Endothelial cell of hepatic sinusoid (primary cell): ENCODE data around the gene USH2A.

Experiments used
- in situ Hi-C: cut with HindIII; loops from 2 replicates; pipeline ENCODE4 v1.10.0; 2017; ENCODE audit warnings: low sequenced_read_pairs

The USH2A gene, protein sequence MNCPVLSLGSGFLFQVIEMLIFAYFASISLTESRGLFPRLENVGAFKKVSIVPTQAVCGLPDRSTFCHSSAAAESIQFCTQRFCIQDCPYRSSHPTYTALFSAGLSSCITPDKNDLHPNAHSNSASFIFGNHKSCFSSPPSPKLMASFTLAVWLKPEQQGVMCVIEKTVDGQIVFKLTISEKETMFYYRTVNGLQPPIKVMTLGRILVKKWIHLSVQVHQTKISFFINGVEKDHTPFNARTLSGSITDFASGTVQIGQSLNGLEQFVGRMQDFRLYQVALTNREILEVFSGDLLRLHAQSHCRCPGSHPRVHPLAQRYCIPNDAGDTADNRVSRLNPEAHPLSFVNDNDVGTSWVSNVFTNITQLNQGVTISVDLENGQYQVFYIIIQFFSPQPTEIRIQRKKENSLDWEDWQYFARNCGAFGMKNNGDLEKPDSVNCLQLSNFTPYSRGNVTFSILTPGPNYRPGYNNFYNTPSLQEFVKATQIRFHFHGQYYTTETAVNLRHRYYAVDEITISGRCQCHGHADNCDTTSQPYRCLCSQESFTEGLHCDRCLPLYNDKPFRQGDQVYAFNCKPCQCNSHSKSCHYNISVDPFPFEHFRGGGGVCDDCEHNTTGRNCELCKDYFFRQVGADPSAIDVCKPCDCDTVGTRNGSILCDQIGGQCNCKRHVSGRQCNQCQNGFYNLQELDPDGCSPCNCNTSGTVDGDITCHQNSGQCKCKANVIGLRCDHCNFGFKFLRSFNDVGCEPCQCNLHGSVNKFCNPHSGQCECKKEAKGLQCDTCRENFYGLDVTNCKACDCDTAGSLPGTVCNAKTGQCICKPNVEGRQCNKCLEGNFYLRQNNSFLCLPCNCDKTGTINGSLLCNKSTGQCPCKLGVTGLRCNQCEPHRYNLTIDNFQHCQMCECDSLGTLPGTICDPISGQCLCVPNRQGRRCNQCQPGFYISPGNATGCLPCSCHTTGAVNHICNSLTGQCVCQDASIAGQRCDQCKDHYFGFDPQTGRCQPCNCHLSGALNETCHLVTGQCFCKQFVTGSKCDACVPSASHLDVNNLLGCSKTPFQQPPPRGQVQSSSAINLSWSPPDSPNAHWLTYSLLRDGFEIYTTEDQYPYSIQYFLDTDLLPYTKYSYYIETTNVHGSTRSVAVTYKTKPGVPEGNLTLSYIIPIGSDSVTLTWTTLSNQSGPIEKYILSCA (N-terminal part only)

DNA sequence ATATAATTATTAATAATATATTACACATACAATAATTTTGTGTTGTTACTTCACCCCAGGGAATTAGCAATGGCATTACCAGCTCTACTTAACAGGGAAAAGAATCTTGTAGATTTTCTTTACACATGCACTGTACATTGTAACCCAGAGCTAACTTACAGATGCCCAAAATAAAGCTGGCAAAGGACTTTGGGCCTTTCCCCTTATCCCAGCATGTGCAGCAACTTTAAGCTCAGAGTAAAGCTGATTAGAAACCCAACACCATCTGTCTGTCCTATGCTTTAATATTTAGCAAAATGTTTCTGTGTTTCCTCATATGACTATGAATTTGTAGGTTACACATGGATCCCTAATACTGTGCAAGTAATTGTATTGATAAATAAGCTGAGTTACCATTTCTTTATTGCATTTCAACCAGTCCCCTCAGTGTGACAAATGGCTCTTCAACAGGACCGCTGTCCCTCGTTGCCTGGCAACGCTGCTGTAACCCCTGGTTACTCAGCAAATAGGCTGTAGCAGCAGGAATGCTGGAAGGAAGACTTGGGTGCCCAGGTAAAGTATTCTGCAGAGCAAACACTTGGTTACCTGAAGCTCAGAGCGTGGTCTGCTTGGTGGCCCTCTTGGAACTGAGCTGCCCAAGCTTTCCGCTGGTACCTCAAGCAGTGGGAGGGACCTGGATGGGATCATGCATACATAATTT is at the start of gene USH2A:
Gene USH2A, minus strand, starts transcription at position 628 of the 700 bp plus-strand sequence. CDS start 1,112 bp downstream, outside the sequence.
- in situ Hi-C loops = no loop called here

DNA sequence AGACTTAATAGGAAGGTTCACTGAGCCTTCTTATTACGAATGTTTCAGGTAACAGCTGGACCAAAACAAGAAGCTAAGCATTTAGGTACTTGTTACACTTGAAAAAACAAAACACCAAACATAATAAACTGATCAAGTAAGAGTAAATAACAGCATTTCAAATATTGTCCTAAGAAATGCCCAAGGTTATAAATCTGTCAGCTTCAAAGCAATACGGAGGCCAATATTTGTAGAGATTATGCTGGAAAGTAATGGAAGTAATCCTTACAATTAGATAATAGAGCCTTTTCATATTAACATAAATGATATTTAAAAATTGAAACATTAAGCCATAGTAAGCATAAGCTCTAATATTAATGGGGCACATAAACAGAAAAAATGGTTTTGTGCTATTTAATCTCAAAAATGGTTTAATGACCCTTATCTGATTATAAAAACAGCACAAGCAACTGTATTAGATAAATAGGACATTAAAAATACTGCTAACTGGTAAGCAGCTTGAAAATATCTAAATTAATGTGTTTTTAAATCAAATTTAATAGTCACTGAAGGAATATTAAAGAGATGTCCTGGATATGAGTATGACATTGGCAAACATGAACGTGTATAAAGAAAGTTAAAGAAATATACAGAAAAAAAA is 43.0 kb upstream of the USH2A start:
- in situ Hi-C loops = no loop called here

DNA sequence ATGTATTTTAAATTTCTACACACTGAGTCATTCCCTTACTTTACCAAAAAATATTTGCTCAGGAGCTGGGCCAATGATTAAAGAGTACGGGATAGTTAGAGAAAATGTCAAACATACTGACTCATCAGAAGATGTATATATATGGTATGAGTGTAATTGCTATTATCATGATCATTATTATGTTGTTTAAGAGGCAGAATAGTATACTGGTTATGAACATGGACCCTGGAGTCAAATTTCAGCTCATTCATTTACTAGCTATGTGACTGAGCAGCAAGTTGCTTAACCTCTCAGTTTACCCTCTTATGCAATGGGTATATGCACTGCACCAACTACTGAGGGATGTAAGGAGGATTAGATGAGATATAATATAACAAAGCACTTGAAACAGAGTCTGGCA is 41.2 kb upstream of the USH2A start:
- in situ Hi-C loops = no loop called here

DNA sequence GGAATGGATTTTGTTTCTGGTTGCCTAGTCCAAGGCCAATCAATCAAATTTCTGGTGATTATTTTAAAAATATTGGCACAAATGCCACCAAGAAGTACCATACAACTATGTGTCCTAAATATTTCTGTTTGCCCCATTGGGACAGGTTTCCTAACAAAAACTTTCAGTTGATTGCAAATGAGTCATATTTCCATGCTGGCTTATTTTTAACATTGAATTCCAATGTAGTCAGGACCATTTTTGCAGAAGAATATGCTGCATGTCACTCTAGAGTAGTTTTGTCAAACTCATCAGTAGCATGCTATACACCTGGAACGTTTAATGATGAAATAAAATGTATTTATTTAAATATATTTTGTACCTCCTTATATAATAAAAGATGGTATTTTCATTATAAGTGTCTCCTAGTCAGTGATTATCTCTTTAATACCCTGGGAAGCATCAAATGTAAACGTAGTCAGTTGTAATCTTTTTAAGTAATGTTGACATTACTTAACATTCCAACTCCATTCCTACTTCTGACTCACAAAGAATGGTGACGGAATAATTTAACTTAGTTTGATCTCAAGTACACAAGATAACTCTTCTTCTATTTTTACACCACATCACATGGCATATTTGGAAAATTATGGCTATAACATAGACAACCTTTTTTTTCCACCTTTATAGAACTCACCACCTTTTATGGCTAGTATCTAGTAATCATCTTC is 39.0 kb upstream of the USH2A start:
- in situ Hi-C loops = no loop called here

DNA sequence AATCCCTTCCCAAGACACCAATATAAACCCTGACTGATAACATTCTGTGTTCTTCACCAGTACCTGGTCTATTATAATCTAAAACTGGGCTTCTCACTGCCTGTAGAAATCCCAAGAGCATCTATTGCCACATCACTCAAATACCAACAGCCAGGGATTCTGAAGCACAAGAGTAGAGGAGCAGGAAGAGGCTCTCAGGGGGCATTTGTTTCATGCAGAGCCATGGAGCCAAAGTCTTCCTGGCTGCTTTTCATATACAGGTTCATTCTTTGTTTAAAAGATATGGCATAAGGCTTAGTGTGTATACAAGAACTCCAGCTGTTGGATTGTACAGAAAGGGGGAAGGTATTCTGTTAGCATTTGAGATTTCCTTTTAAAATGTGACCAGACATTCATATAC is 38.2 kb upstream of the USH2A start:
- in situ Hi-C loops = no loop called here

DNA sequence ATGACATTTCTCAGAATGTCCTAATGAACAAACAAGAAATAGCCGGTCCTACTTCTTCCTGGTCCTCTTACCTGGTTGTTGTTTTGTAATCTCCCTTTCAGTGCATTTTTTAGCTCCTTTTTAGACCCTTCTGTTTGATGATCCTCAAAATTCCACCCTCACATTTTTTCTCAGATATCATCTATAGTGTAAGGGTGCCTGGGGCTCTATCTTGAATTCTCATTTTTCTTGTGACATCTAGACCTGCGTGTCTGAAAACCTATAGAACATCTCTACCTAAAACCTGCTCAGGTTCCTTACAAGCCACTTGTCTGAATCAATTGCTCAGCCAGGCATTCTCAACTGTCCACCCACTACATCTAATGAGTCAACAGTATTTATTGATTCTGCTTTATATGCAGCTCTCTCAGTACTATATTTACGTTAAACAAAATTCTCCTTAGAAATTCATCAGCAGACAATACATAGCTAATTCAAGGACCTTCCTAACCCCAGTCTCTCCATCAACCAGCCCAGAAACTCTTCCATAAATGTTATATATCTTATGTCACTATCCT is 36.5 kb upstream of the USH2A start:
- in situ Hi-C loops = no loop called here

DNA sequence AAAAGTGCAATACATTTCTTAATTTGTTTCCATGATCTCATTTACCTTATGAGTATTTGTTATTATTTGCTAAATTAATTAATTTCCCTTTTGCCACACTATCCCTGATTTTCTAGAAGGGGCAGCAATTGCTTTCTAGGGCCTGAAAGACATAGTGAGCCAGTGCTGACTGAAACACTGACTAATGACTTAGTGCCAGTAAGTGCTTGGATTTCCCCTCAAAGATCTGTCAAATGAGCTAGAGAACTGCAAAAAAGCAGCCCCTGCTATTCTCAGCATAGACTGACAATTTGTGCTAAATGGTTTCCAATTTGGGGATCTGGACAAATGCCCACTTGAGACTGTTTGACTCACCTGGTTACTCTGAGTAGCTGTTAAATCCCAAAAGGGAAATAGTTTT is 35.6 kb upstream of the USH2A start:
- in situ Hi-C loops = no loop called here

DNA sequence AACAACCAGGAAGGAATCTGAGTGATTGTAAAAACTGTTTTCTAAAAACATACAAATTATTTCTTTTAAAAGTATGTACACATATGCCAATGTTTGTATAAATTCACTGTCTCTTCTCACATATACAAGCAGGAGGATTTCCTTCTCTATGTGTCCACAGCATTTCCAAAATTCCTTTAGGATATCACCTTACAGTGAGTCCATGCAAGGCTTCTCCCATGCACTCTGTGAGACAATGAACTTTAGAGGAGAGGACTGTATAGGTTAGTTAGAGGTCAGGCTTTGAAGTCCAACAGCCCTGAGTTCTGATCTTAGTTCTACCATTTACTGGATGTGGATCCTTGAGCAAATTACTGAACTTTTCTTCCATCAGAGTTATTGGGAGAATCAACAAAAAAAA is 34.1 kb upstream of the USH2A start:
- in situ Hi-C loops = no loop called here

DNA sequence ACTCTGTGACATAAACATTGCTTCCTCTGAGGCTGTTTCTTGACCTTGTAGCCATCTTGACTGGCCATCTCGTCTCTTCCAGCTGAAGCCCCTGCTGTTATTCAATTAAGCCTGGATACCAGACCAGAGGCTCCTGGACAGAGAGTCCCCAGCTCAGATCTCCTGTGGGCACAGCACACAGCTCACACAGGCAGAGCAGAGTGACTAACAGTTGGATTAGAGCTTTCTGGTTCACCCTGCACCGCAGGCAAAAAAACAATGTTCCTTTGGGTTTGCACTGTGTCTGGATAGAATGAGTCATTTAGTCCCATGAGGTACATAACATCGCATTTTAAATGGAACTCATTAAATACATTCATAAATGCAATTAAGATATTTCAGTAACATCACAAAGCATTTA is 33.4 kb upstream of the USH2A start:
- in situ Hi-C loops = no loop called here

DNA sequence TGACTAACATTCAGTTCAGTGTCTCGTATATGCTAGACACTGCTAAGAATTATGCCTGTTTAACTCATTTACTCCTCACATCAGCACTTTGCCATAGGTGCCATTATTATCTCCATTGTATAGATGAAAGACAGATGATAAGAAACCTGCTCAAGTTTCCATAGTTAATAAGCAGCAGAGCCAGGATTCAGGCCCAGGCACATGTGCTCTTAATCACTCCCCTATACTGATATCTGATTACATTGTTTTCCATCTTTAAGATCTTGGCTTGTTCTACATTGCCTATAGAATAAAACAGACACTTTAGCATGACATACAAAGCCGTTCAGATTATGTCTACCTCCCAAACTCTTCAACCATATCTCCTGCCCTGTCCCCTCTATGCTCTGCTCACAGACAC is 30.5 kb upstream of the USH2A start:
- in situ Hi-C loops = no loop called here

DNA sequence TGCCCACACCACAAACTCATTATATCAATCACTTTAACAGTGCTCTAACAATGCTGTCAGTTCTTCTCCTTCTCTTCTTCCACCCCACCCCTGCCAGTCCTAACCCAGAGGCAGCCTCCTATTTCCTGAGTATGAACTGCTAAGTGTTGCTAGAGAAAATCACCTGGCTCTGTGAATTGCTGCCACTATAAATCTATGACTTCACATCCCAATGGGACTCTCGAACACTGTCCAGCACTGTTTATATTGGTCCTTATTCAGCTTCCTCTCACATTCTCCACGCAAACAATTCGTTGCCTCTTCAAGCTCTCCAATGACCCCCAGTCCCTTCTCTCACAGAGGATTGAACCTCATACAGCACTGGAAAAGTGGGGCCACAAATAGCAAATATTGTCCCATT is 27.0 kb upstream of the USH2A start:
- in situ Hi-C loops = no loop called here

DNA sequence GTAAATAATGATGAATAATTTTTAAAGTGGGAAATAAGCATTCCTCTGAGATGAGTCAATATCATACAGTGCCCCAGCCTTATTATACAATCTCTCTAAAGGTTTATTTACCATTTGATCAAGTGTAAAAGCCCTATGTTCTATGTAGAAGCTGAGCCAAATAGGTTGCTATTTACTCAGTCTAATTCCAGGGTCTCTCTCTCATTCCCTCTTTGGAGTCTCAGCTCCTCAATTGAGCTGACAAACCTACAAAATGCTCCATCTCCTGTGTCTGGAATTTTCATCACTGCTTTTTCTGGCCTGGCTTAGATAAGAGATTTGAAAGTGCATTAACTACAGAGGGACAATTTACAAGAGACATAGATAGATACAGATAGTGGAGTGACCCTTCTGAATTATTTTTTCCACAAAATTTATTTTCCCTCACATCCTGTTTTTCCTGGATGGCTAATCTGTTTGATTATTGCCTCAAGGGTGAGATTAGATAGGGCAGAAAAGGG is 24.8 kb upstream of the USH2A start:
- in situ Hi-C loops = no loop called here

DNA sequence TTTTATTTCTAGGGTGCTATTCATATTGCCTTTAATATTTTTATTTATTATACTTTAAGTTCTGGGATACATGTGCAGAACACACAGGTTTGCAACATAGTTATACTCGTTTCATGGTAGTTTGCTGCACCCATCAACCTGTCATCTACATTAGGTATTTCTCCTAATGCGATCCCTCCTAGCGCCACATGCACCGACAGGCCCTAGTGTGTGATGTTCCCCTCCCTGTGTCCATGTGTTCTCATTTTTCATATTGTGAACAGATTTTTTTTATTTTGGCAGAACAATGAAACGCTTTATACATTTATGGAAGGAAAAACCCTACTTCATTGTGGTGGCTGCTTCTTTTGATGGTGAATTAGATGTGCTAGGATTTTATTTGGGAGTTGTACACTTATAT is 14.4 kb upstream of the USH2A start:
- in situ Hi-C loops = no loop called here

DNA sequence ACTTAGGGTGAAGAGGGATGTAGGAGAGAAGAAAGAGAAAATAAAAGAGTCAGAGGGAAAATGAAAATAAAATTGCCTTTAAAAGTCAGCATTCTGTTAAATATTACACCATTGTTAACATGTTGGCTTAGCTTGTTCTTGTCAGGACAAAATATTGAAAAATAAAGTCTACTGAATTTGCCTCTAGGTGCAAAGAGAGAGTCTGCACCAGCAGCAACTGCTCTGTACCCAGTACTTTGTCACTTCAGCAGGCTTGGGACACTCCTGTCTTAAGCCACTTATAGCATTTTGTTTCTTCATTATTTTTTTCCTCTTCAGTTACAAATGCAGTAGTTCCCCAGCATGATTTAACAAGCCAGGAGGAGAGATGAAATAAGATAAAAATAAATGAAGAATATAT is 11.0 kb upstream of the USH2A start:
- in situ Hi-C loops = no loop called here

DNA sequence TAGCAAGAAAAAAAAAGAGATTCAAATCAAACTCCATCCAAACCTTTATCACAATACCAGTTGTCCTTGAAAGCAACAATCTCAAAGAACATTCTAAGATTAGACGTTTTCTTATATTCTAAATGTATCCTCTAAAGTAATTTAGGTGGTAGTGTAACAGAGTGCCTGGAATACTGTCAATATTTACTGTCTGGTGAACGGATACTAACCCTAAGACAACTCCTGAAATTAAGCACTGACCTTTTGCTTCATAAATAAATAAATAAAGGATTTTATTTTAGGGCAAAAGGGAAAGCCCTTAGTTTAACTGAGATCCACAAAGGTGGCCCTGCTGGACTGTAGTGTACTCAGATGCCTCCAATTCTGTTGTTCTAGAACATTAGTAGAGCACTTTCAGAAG is 9.9 kb upstream of the USH2A start:
- in situ Hi-C loops = no loop called here

DNA sequence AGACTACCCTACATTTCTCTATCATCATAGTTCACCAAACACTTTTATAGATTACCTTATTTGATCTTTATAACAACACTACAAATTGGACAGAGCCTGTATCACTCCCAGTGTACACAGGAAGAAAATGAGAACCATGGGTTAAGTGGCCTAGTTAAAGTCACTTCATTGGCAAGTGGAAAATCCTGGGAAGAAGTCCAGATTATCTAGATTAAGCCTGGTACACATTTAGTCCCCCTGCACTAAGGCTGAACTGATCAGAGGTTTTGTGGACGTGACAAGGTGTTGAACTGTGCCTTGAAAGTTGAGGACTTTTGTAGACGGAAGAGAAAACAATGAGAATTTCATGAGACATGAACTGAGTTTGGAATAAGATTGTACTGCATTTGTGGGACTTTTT is 7.5 kb upstream of the USH2A start:
- in situ Hi-C loops = no loop called here

DNA sequence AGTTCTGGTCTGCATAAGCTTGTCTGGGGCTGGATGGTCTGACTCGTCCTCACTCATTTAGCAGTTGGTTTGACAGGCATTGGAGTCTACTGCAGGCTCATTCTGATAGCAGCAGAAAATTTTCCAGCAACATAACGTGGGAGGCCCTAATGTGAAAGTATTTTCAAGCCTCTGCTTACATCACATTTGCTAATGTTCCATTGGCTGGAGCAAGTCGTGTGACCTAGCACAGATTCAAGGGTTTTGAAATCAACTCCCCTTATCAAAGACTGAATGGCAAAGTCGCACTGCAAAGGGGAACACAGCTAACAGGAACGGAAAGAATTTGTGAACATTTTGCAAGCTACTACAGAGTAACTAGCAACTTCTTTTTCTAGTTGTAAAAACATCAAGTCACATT is 2.3 kb upstream of the USH2A start:
- in situ Hi-C loops = no loop called here

DNA sequence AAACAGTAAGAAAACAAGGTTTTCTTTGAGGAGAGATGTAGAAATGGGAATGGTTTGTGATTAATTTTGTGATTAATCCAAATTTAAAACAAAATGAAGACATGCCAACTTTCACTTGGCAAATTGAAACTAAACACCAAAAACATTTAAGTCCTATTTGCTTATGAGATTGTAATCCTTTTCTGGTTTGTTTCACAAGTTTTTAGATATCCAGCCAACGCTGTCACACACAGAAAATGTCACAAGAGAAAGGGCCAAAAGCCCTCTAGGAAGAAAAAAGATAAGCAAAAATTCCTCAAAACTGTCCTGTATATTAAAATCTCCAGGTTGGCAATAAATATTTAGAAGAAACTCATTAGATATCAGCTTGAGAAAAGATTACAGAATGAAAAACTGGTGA is 2.5 kb downstream of the USH2A start:
- in situ Hi-C loops = no loop called here

DNA sequence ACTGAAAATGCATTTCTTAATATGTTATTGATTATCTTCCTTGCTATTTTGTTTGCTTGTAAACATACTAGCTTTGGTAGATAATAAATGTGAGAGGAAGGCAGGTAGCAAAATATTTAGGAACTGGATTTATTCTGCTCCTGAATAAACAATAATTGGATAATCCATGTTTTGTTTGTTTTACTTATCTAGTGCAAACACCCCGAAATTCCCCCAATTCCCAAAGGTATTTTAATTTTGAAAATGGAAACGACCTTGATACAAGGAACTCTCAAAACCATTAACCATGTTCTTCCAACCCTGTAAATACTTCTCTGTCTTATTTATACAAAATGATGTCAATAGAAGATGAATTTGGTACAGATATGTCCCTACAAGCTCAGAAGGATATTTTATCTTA is 3.0 kb downstream of the USH2A start:
- in situ Hi-C loops = no loop called here
